AG04450 (cell line): ENCODE data around the gene COL27A1. TPM values are rescaled to one million over a fixed set of nuclear protein-coding genes. Genes with fewer than 3 reads are reported as not detected.

Experiments used
- CTCF ChIA-PET: fragments of 300-600, 350-600 bp; formaldehyde crosslinking; extraction: SDS; loops from one replicate; lab custom pipeline; 2022; ENCODE audit warnings: antibody characterized with exemption, inconsistent platforms; lab: Charles Lee
- POLR2A ChIA-PET: fragments of 350-600 bp; formaldehyde crosslinking; extraction: SDS; loops from one replicate; lab custom pipeline; 2021; ENCODE audit warnings: antibody characterized with exemption, inconsistent platforms; lab: Yijun Ruan, JAX
- DNase-seq: peaks from one replicate; pipeline ENCODE4 v3.0.0-alpha.2; 2011; ENCODE audit warnings: low read depth, low spot score
- H3K27ac ChIP-seq: one replicate; pipeline ENCODE4 v1.5.1; 2012; ENCODE audit warnings: low read depth, low read length, control low read depth
- H3K27me3 ChIP-seq: one replicate; pipeline ENCODE4 v1.6.0; 2012; ENCODE audit warnings: low read length; ENCODE audit not compliant: control insufficient read depth, insufficient read depth
- H3K4me3 ChIP-seq: 2 replicates; pipeline ENCODE4 v1.5.1; 2011; ENCODE audit warnings: mild to moderate bottlenecking, low read depth, low read length, control low read depth
- H3K9me3 ChIP-seq: 2 replicates; pipeline ENCODE4 v1.5.1; 2012; ENCODE audit warnings: low read length; ENCODE audit not compliant: control insufficient read depth, insufficient read depth
- polyA plus RNA-seq: library from polyadenylated mRNA; depleted of rRNA; stranded (reverse); fragments of >200 nt; gene quantifications from 2 replicates; pipeline ENCODE4 v1.2.3, GENCODE V29; 2011
- TF ChIP-seq, protein P1 (sequence below): IDR thresholded peaks from 2 replicates; pipeline ENCODE4 v1.5.1; 2011; ENCODE audit warnings: low read depth, low read length, control low read depth, inconsistent platforms

Gene COL27A1
- polyA plus RNA-seq, 1 experiment: 8.5 TPM

DNA sequence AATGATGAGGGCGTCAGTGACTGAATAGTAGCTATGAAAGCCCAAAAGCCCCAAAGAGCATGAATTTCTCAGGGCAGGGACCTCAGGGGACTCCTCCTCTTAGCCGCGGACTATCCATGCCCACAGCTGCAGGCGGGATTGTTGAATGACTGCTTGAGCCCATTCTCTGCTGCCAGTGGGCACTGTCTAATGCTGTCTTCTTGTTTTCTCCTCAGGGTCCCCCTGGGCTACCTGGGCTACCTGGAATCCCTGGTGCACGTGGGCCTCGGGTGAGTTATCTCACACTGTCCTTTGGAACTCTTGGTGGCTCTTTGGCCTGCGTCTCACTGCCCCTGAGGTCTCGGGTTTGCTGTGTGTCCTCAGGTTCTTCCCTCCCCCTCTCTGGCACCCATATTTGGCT, 22.7 kb downstream of the COL27A1 start:
- no peak overlapping the region for H3K27ac ChIP-seq
- H3K9me3 ChIP-seq: no peaks in the 10 kb centered on the region
- DNase-seq: no peak
- ChIA-PET CTCF (interaction anchor here (1.3 to 1.5 kb wide), 2 partner anchors 23 to 95 kb away, joined by 3 to 4 read pairs; partner anchors contain the start of gene COL27A1), POLR2A (interaction anchor here (1.5 kb wide), 1 partner anchor 22 kb away, joined by 3 read pairs; no protein-coding TSS in a partner anchor)
- H3K4me3 ChIP-seq: no peak overlapping the region
- TF ChIP-seq, protein P1, sequence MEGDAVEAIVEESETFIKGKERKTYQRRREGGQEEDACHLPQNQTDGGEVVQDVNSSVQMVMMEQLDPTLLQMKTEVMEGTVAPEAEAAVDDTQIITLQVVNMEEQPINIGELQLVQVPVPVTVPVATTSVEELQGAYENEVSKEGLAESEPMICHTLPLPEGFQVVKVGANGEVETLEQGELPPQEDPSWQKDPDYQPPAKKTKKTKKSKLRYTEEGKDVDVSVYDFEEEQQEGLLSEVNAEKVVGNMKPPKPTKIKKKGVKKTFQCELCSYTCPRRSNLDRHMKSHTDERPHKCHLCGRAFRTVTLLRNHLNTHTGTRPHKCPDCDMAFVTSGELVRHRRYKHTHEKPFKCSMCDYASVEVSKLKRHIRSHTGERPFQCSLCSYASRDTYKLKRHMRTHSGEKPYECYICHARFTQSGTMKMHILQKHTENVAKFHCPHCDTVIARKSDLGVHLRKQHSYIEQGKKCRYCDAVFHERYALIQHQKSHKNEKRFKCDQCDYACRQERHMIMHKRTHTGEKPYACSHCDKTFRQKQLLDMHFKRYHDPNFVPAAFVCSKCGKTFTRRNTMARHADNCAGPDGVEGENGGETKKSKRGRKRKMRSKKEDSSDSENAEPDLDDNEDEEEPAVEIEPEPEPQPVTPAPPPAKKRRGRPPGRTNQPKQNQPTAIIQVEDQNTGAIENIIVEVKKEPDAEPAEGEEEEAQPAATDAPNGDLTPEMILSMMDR: no peak
- no peaks in the 10 kb centered on the region for H3K27me3 ChIP-seq

DNA sequence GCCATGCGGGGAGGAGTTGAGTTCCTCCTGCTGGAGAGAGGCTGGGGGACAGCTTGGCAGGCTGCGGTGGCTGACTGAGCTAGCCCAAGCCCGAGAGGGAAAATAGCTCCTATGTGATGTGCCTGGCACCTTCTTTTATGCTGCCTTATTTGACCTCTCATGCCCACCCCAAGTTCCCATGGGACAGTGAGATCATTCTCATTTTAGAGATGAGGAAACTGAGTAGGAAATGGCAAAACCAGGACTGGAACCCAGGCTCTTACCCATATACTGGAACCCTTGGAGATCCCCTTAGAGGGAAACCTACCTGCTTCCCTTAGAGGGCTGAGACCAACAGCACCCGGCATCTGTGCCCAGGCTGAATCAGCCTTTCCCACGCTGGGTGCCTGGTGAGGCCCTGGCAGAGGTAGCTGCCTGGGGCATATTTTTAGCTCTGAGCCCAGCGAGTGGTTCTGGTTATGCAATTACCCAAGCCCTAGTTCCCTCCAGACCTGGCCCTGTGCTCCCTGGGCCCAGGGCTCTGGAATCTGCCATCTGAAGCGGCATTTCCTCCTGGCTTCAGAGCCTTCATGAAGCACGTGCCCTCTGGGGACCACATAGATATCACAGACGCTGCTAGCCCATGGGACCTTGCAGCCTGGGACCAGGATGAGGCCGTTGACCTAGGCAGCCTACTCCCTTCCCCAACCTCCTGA, 23.6 kb downstream of the COL27A1 start:
- H3K27me3 ChIP-seq: no peaks in the 10 kb centered on the region
- no peak overlapping the region for H3K27ac ChIP-seq
- DNase-seq: no peak
- TF ChIP-seq, protein P1: no peak
- ChIA-PET POLR2A (no interaction called here), CTCF (interaction anchor here (1.5 kb wide), 1 partner anchor 24 kb away, joined by 4 read pairs; the partner anchor contains the start of gene COL27A1)
- H3K4me3 ChIP-seq: no peak overlapping the region
- H3K9me3 ChIP-seq: no peaks in the 10 kb centered on the region

DNA sequence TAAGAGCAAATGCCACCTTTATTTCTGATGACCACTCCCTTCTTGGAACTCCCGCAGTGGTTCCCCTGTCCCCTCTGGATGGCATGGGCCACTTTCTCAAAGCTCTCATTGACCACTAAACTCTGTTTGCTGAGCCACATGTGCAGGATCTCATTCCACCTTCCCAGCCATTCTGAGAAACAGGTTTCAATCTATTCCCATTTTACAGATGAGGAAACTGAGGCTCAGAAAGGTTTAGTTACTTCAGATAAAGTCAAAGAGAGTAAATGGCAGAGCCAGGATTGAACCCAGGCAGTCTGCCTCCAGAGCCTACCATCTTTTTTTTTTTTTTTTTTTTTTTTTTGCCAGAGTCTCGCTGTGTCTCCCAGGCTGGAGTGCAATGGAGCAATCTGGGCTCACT, 24.2 kb downstream of the COL27A1 start:
- Histone ChIP-seq H3K4me3 (no peak overlapping the region), H3K9me3 (no peaks in the 10 kb centered on the region), H3K27me3 (no peaks in the 10 kb centered on the region), H3K27ac (no peak overlapping the region)
- CTCF ChIA-PET: interaction anchor here (1.5 kb wide), 1 partner anchor 25 kb away, joined by 4 read pairs; the partner anchor contains the start of gene COL27A1
- POLR2A ChIA-PET: no interaction called here
- no peak for DNase-seq
- TF ChIP-seq, protein P1: no peak

DNA sequence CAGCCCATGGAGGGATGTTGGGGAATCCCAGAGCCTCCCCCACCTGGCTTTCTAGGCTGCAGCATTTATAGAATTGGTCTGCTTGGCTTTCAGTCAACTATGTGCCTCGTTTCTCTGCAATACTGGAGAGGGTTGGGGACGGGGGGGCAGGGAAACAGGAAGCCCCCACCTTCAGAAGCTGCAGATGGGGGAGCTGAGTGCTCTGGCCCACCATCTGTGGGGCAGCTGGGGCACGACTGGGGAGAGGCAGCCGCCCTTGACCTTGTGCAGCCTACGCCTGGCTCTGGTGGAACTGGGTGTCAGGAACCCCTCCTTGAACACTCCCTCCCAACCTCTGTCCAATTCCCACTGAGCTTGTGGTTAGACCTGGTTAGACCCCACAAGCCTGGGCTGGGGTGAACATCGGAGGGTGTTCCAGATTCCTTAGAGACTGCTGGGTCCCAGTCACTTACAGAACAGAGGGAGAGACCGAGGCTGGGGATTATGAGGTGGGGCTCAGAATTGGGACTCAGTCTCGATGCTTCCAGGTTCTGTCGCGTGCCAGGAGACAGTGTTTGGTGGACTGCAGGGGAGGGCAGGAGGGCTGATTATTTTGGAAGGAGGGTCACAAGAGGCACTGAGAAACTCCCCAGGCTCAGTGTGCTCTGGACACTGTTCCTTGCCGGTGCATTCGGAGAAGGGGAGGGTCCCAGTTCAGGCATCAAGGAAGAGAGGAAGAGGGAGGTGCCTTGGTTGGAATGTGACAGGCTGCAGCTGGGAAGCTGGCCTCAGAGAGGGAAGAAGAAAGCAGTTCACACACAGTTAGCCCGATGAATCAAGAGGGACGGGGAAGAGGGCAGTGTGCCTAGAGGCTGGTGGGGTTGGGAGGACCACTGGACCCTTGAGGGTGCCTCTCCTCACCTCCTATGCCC, 25.6 kb downstream of the COL27A1 start:
- DNase-seq: no peak
- Histone ChIP-seq H3K27ac (peak overlapping the region; percentile 77), H3K4me3 (peak overlapping the region; percentile 21), H3K9me3 (no peaks in the 10 kb centered on the region), H3K27me3 (no peaks in the 10 kb centered on the region)
- TF ChIP-seq, protein P1: no peak
- POLR2A ChIA-PET: interaction anchor here (1.2 kb wide), 1 partner anchor 11 kb away, joined by 3 read pairs; no protein-coding TSS in a partner anchor
- CTCF ChIA-PET: interaction anchor here (0.6 to 1.4 kb wide), 2 partner anchors 11 to 110 kb away, joined by 3 read pairs; no protein-coding TSS in a partner anchor
